WI38 (cell line): ENCODE data around the gene TCEANC2.

Experiments used
- H3K4me3 ChIP-seq: 2 replicates; pipeline ENCODE4 v1.5.1; 2011; ENCODE audit warnings: low read depth, mild to moderate bottlenecking, control low read depth, low read length
- CTCF ChIP-seq: IDR thresholded peaks from 2 replicates; pipeline ENCODE4 v1.5.1; 2012; ENCODE audit warnings: low read depth, mild to moderate bottlenecking, control low read depth, low read length

TCEANC2 gene

GRCh38 chr1:54010415-54011117 lies 42.8 kb upstream of the TCEANC2 start:
- no peak for TF ChIP-seq CTCF
- no peak overlapping the region for H3K4me3 ChIP-seq

GRCh38 chr1:54011316-54012007 lies 41.9 kb upstream of the TCEANC2 start:
- no peak overlapping the region for H3K4me3 ChIP-seq
- no peak for TF ChIP-seq CTCF

GRCh38 chr1:54012008-54012325 lies 41.4 kb upstream of the TCEANC2 start:
- H3K4me3 ChIP-seq: no peak overlapping the region
- no peak for TF ChIP-seq CTCF

- no peak for TF ChIP-seq CTCF
- H3K4me3 ChIP-seq: no peak overlapping the region
Observed at GRCh38 chr1:54012863-54013262, 40.5 kb upstream of the TCEANC2 start.

GRCh38 chr1:54013393-54014008 lies 39.9 kb upstream of the TCEANC2 start:
- no peak for TF ChIP-seq CTCF
- H3K4me3 ChIP-seq: no peak overlapping the region

- no peak overlapping the region for H3K4me3 ChIP-seq
- no peak for TF ChIP-seq CTCF
Observed at GRCh38 chr1:54014009-54014629, 39.3 kb upstream of the TCEANC2 start.
